ENCODE data around the gene SPEF2.
A peak's percentile ranks its signal among the peaks of the same experiment; 100 is the strongest.
"Not testable (repeated sequence)": the region's sequence is repeated elsewhere in the genome, so short reads cannot be mapped to it uniquely, and the experiment has no call there.

Gene SPEF2

DNA sequence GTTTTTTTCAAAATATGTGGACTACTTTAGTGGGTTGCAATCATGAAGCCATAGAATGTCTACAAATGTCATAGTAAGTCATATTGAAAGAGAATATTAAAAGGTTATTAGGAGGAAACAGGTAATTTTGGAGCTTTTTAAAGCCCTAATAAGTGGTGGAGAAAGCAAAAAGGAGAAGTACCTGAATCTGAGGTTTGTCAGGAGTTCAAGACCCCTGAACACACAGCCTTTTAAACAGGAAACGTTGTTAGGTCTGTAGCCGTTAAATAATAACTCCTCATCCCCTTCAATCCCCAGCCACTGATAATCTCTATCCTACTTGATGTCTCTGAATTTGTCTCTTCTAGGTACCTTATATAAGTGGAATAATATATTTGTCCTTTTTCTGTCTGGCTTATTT is 51.1 kb downstream of the SPEF2 start:
- TF ChIP-seq POU2F2 (IDR thresholded peaks at IDR 0.05; ENCODE audit: low read depth, low read length), result no peak
- no peak for TF ChIP-seq POLR2AphosphoS5 (IDR thresholded peaks at IDR 0.05; ENCODE audit: low read depth, low read length)
- no peak for TF ChIP-seq PAX5 (IDR thresholded peaks at IDR 0.05; ENCODE audit: insufficient read depth, low read length, severe bottlenecking)
- TF ChIP-seq TAF1 (IDR thresholded peaks at IDR 0.05; ENCODE audit: low read depth, low read length), result no peak
- peak; percentile 72 for TF ChIP-seq SPI1 (IDR thresholded peaks at IDR 0.05; ENCODE audit: low read depth, low read length)
- TF ChIP-seq POLR2A (IDR thresholded peaks at IDR 0.05; ENCODE audit: low read depth, low read length), result no peak
- DNase-seq (ENCODE audit: insufficient read length, low spot score) (no peak), FAIRE-seq (no peak)

- TF ChIP-seq POLR2AphosphoS5 (IDR thresholded peaks at IDR 0.05; ENCODE audit: low read depth, low read length) (no peak), TAF1 (IDR thresholded peaks at IDR 0.05; ENCODE audit: low read depth, low read length) (no peak), SPI1 (IDR thresholded peaks at IDR 0.05; ENCODE audit: low read depth, low read length) (no peak), POLR2A (IDR thresholded peaks at IDR 0.05; ENCODE audit: low read depth, low read length) (no peak), PAX5 (IDR thresholded peaks at IDR 0.05; ENCODE audit: insufficient read depth, low read length, severe bottlenecking) (no peak), POU2F2 (IDR thresholded peaks at IDR 0.05; ENCODE audit: low read depth, low read length) (no peak)
- FAIRE-seq, result no peak
- DNase-seq (ENCODE audit: insufficient read length, low spot score), result no peak
These were observed 54.1 kb downstream of the SPEF2 start for GRCh38 chr5:35671541-35672295.

- FAIRE-seq; DNase-seq (ENCODE audit: insufficient read length, low spot score): not testable (repeated sequence)
These were observed 54.6 kb downstream of the SPEF2 start for GRCh38 chr5:35672296-35672655.

DNA sequence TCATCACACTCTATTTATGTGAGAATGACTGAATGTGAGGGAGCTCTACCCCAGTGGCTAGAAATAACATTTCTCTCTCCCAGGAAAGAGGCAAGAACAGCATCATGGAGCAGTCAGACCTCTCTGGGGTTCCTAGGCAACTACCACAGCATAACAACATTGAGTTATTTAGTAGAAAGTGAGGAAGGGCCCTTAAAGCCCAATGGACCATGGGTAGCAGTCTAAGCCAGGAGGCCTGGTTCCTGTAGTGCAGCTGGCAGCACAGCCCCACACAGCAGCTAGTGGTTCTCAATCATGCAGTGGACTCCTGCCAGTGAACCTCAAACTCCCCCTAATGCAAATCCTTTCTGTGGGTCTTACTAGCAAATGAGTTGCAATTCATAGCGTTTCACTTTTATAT is 55.3 kb downstream of the SPEF2 start:
- DNase-seq (ENCODE audit: insufficient read length, low spot score) (no peak), FAIRE-seq (no peak)
- TF ChIP-seq TAF1 (IDR thresholded peaks at IDR 0.05; ENCODE audit: low read depth, low read length) (no peak), SPI1 (IDR thresholded peaks at IDR 0.05; ENCODE audit: low read depth, low read length) (no peak), POLR2AphosphoS5 (IDR thresholded peaks at IDR 0.05; ENCODE audit: low read depth, low read length) (no peak), PAX5 (IDR thresholded peaks at IDR 0.05; ENCODE audit: insufficient read depth, low read length, severe bottlenecking) (no peak), POLR2A (IDR thresholded peaks at IDR 0.05; ENCODE audit: low read depth, low read length) (no peak), POU2F2 (IDR thresholded peaks at IDR 0.05; ENCODE audit: low read depth, low read length) (no peak)

GRCh38 chr5:35674049-35674448 is 56.4 kb downstream of the SPEF2 start:
- DNase-seq (ENCODE audit: insufficient read length, low spot score) (no peak), FAIRE-seq (no peak)
- TF ChIP-seq POU2F2 (IDR thresholded peaks at IDR 0.05; ENCODE audit: low read depth, low read length), result no peak
- TF ChIP-seq PAX5 (IDR thresholded peaks at IDR 0.05; ENCODE audit: insufficient read depth, low read length, severe bottlenecking), result no peak
- TF ChIP-seq SPI1 (IDR thresholded peaks at IDR 0.05; ENCODE audit: low read depth, low read length), result no peak
- no peak for TF ChIP-seq TAF1 (IDR thresholded peaks at IDR 0.05; ENCODE audit: low read depth, low read length)
- no peak for TF ChIP-seq POLR2A (IDR thresholded peaks at IDR 0.05; ENCODE audit: low read depth, low read length)
- TF ChIP-seq POLR2AphosphoS5 (IDR thresholded peaks at IDR 0.05; ENCODE audit: low read depth, low read length), result no peak

DNA sequence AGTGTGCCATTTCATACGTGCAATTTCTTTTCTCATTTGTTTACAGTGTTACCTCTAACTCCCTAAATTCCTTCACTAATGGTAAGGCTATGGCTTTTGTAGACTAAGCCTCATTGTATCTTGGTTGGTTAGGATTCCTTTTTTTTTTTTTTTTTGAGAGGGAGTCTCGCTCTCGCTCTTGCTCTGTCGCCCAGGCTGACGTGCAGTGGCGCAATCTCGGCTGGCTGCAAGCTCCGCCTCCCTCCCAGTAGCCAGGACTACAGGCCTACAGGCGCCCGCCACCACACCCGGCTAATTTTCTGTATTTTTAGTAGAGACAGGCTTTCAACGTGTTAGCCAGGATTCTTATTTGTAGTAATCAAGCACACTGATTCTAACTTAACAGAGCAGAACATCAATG is 57.7 kb downstream of the SPEF2 start:
- FAIRE-seq (no peak), DNase-seq (ENCODE audit: insufficient read length, low spot score) (no peak)
- no peak for TF ChIP-seq POLR2AphosphoS5 (IDR thresholded peaks at IDR 0.05; ENCODE audit: low read depth, low read length)
- TF ChIP-seq SPI1 (IDR thresholded peaks at IDR 0.05; ENCODE audit: low read depth, low read length), result no peak
- TF ChIP-seq TAF1 (IDR thresholded peaks at IDR 0.05; ENCODE audit: low read depth, low read length), result no peak
- TF ChIP-seq POU2F2 (IDR thresholded peaks at IDR 0.05; ENCODE audit: low read depth, low read length), result no peak
- TF ChIP-seq PAX5 (IDR thresholded peaks at IDR 0.05; ENCODE audit: insufficient read depth, low read length, severe bottlenecking), result no peak
- TF ChIP-seq POLR2A (IDR thresholded peaks at IDR 0.05; ENCODE audit: low read depth, low read length), result no peak

GRCh38 chr5:35677878-35678277 is 60.2 kb downstream of the SPEF2 start:
- FAIRE-seq, result no peak
- TF ChIP-seq POLR2AphosphoS5 (IDR thresholded peaks at IDR 0.05; ENCODE audit: low read depth, low read length), result no peak
- no peak for TF ChIP-seq TAF1 (IDR thresholded peaks at IDR 0.05; ENCODE audit: low read depth, low read length)
- no peak for TF ChIP-seq PAX5 (IDR thresholded peaks at IDR 0.05; ENCODE audit: insufficient read depth, low read length, severe bottlenecking)
- no peak for TF ChIP-seq POLR2A (IDR thresholded peaks at IDR 0.05; ENCODE audit: low read depth, low read length)
- no peak for TF ChIP-seq SPI1 (IDR thresholded peaks at IDR 0.05; ENCODE audit: low read depth, low read length)
- no peak for TF ChIP-seq POU2F2 (IDR thresholded peaks at IDR 0.05; ENCODE audit: low read depth, low read length)
- DNase-seq (ENCODE audit: insufficient read length, low spot score), result no peak

DNA sequence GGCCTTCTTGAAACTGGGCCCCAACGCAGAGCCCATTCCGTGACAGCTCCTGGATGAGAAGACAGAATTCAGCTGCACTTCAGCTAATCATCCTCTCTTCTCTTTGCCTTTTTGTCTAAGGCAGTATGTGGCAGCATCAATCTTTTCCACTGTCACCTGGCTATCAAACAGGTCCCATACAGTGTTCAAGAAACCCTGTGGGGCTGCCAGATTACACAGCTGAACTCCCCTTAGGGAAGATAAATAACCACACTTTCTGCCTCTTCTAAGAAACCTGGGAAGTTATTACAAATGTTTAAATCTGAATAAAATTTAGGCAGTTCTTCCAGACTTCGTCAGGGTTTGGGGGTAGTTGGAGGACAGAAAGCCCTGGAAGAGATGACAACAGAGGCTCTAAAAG is 61.0 kb downstream of the SPEF2 start:
- FAIRE-seq, result no peak
- TF ChIP-seq POU2F2 (IDR thresholded peaks at IDR 0.05; ENCODE audit: low read depth, low read length), result no peak
- TF ChIP-seq PAX5 (IDR thresholded peaks at IDR 0.05; ENCODE audit: insufficient read depth, low read length, severe bottlenecking), result no peak
- TF ChIP-seq SPI1 (IDR thresholded peaks at IDR 0.05; ENCODE audit: low read depth, low read length), result no peak
- no peak for TF ChIP-seq POLR2AphosphoS5 (IDR thresholded peaks at IDR 0.05; ENCODE audit: low read depth, low read length)
- no peak for TF ChIP-seq TAF1 (IDR thresholded peaks at IDR 0.05; ENCODE audit: low read depth, low read length)
- no peak for TF ChIP-seq POLR2A (IDR thresholded peaks at IDR 0.05; ENCODE audit: low read depth, low read length)
- DNase-seq (ENCODE audit: insufficient read length, low spot score), result no peak

- DNase-seq (ENCODE audit: insufficient read length, low spot score), result no peak
These were observed 61.7 kb downstream of the SPEF2 start for GRCh38 chr5:35679357-35679756.

DNA sequence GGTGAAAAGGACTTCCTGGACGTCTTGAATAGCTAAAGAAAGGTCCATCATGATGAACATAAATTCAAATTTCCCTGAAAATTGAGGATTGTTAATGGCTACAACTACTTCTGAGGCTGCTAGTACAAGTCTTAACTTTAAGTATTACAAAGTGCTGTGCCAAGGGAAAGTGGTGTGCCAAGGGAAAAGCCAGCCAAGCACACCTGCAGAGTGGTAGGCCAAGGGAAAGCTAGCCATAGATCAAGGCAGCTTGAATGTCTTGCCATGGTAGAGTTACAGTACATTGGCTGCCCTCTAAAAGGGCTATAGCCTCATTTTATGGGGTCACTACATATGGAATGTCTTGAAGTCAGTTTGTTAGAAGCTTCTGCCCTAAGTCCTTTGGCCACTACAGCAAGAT is 64.2 kb downstream of the SPEF2 start:
- FAIRE-seq (no peak), DNase-seq (ENCODE audit: insufficient read length, low spot score) (no peak)
- TF ChIP-seq POLR2AphosphoS5 (IDR thresholded peaks at IDR 0.05; ENCODE audit: low read depth, low read length), result no peak
- TF ChIP-seq PAX5 (IDR thresholded peaks at IDR 0.05; ENCODE audit: insufficient read depth, low read length, severe bottlenecking), result no peak
- TF ChIP-seq SPI1 (IDR thresholded peaks at IDR 0.05; ENCODE audit: low read depth, low read length), result no peak
- TF ChIP-seq POLR2A (IDR thresholded peaks at IDR 0.05; ENCODE audit: low read depth, low read length), result no peak
- no peak for TF ChIP-seq TAF1 (IDR thresholded peaks at IDR 0.05; ENCODE audit: low read depth, low read length)
- TF ChIP-seq POU2F2 (IDR thresholded peaks at IDR 0.05; ENCODE audit: low read depth, low read length), result no peak

More at GRCh38 chr5:35679357-35679756, 61.7 kb downstream of the SPEF2 start:
- no peak for FAIRE-seq
- no peak for TF ChIP-seq TAF1 (IDR thresholded peaks at IDR 0.05; ENCODE audit: low read depth, low read length)
- TF ChIP-seq SPI1 (IDR thresholded peaks at IDR 0.05; ENCODE audit: low read depth, low read length), result no peak
- TF ChIP-seq PAX5 (IDR thresholded peaks at IDR 0.05; ENCODE audit: insufficient read depth, low read length, severe bottlenecking), result no peak
- no peak for TF ChIP-seq POLR2AphosphoS5 (IDR thresholded peaks at IDR 0.05; ENCODE audit: low read depth, low read length)
- no peak for TF ChIP-seq POU2F2 (IDR thresholded peaks at IDR 0.05; ENCODE audit: low read depth, low read length)
- no peak for TF ChIP-seq POLR2A (IDR thresholded peaks at IDR 0.05; ENCODE audit: low read depth, low read length)

Measured in GM12891 (cell line).